OCI-LY7 (cell line): ENCODE data around the gene AP3M1.

Experiments used
- CTCF ChIP-seq: fragments of 200-600 bp; sonication (generic); conservative IDR thresholded peaks from 2 replicates; pipeline ENCODE4 v1.5.1; 2014; ENCODE audit warnings: mild to moderate bottlenecking, antibody characterized with exemption, low read length, moderate library complexity, mixed read lengths
- EZH2phosphoT487 ChIP-seq: fragments of 200-600 bp; sonication (generic); IDR thresholded peaks from 2 replicates; pipeline ENCODE4 v1.6.1; 2018; ENCODE audit warnings: low read depth, borderline replicate concordance, mild to moderate bottlenecking, mixed run types, antibody characterized with exemption, low read length, moderate library complexity, mixed read lengths

- peak; percentile 86 for TF ChIP-seq CTCF
- TF ChIP-seq EZH2phosphoT487: no peak
These were observed 46.9 kb downstream of the AP3M1 start for GRCh38 chr10:74103560-74104258.
